Activated CD4-positive, alpha-beta T cell treated with anti-CD3 and anti-CD28 coated beads, Interleukin-2, amount 50 U/mL, for 16 hours (primary cell): ENCODE data around the gene SLC28A1.

Experiments used
- DNase-seq: peaks from one replicate; pipeline ENCODE4 v3.0.0-alpha.2; 2020

SLC28A1 gene

DNA sequence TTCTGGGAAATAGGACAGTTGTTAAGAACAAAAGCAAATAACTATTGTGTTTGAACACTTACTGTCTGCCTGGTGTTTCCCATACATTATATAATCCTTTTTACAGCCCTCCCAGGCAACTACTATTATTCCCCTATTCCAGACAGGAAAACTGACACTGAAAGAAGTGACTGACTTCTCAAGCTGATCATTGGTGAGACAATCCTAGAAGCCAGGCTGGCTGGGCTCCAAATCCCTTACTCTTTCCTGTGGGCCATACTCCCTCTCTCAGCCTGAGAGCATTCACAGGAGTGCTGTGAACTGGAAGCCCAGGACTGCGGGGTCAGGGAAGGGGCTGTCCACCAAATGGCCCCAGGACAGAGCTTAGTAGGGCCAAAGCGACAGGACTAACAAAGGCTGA lies 58.0 kb downstream of the SLC28A1 start:
- DNase-seq, result no peak

DNA sequence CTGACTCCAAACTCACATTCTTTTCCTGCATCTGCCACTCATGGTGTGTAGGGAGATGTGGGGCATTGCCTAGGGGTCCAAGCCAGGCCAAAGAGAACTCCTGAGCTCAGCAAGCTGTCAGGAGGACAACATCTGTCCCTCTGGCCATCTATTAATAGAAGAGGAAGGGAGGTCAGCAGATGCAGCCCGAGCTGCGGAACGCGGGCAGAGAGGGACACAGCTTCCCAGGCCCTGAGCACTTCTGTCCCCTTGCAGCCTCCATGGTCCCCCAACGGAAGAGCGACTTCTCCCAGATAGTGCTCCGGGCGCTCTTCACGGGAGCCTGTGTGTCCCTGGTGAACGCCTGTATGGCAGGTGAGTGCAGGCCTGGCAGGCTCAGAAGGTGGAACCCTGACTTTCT lies 59.8 kb downstream of the SLC28A1 start:
- no peak for DNase-seq

DNA sequence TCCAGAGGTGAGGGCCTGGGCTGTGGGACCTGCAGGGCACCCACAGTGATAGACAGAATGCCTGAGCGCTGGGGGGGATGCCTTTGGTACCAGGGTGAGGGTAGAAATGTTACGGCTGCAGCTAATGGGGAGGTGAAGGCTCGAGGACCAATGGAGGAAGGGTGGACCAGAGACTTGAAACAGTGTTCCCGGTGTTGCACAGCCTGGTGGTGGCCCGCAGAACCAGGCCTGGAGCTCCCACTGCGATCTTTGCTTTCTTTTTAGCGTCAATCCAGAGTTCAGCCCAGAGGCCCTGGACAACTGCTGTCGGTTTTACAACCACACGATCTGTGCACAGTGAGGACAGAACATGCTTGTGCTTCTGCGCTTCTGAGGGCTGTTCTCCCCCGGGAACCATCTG lies 60.4 kb downstream of the SLC28A1 start:
- DNase-seq, result no peak

DNA sequence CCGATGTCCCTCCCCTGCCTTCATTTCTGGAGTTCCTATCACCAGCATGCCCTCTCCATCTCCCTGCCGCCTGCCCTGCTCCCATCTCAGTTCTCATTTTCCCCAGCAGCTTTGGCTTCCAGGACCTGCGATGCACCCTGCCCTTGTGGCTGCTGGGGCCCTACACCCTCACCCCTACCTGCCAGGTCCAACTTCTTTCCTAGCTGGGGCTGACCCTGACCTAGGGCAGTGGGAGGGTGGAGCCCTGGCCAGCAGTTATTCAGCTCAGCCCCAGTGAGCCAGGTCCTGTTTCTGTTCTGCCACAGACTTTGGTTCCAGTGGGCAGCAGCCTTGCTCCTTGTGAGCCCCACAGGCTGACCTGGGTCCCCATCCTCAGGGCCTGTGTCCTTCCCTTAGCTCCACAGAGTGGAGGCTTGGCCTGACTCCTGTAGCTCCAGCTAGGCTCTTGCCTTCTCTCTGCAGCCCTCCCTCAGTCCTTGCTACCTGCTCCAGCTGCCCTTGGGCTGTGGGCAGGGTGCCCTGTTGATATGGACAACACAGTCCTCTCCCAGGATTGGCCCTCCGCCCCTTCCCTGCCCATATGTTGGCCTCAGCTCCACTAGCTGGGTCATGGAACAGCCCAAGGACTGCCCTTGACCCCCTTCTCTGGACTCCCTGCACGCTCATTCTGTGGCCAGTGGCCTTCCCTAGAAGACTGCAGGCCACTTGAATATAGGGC lies 62.5 kb downstream of the SLC28A1 start:
- no peak for DNase-seq

DNA sequence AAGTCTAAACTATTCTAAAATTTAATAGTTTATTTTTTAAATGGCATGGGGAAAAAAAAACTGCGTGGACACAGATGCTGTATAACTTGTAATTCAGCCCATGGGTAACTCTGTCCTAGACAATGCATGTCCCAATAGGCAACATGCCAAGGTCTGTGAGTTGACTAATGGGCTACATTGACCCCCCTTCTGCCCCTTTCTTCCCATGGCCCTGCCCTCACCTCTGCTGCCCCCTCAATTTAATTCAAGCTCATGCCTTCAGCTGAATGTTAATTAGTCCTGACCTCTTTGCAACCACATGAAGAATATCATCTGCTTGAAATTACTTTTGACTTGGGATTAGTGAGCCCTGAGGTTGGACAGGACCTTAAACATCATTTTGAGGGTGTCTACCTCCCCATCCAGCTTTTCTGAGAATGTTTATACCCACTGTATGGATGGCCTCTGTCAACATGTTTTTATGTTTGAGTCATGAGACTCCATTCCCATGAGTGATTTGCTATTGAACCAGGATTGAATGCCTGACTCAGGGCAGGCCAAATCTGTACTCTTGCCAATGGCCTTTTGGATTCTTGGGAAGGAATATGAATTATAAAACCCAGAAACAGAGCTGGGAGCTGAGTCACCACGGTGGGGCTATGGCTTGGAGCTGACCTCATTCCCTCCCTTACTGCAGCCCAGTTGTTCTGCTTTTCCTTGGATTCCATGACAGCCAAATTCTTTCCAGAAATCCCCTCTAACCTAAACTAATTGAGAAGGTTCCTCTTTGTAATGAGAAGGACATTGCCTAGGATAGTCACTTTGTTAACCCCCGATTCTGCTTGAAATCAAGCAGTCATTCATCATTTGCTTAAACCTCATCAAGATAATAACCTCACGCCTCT lies 63.7 kb downstream of the SLC28A1 start:
- no peak for DNase-seq

DNA sequence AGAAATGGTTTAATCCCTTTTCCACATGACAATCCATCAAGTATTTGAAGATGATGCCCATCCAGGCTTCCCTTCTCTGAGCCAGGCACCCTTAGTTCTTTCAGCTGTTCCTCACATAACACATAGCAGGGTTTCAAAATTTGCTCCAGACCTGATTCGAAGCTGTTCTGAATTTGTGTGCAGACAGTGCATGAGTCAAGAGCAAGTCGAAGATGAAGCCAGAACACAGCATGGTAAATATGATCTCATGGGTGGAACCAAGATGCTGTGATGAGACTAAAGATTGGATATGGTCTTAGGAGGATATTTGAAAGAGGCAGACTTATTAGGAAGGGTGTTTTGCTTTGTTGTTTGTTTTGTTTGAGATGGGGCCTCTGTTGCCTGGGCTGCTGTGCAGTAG lies 64.6 kb downstream of the SLC28A1 start:
- DNase-seq, result no peak

DNA sequence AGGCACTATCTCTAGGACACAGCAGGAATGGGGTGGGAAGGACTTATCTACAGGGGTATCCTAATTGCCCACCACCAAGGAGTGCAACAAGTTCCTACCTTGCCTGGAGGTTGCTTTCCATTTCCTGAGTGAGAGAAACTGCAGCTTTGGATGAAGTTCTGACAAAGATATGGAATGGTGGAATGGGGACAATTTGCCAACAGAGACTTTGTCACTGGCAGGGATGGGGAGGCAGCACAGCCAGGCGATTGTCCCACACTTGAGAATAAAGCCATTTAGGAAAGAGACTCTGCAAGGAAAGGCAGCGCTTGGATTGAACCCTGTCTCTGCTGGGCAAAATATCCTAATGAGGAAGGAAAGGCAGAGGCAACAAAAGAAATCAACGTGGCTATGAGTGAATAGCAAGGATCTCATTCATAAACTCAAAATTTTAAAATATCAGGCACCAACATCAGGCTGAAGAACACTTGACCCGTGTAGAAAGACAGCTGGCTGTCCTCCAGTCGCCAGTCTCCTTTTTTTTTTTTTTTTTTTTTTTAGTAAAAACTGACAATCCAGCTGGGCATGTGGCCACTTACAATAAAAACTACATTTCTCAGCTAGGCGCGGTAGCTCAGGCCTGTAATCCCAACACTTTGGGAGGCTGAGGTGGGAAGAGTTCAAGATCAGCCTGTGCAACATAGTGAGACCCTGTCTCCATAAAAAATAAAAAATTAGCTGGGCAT lies 65.5 kb downstream of the SLC28A1 start:
- DNase-seq, result no peak

DNA sequence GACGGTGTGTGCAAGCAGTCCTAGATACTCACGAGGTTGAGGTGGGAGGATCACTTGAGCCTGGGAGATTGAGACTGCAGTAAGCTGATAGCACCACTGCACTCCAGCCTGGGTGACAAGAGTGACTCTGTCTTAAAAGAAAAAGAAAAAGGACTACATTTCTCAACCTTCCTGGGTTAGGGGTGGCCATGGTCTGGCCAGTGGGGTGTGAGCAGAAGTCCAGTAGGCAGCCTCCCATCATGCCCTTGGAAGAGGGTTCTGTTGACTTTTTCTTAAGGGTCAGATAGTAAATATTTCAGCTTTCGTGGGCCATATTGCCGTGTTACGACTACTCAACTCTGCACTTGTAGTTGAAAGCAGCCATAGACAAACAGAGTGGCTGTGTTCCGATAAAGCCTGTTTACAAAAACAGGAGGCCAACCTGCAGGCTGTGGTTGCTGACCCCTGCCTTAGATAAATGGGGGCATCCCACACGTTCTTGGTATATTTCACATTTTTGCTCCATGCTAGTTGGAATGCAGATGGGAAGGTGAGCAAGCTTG lies 66.2 kb downstream of the SLC28A1 start:
- no peak for DNase-seq

DNA sequence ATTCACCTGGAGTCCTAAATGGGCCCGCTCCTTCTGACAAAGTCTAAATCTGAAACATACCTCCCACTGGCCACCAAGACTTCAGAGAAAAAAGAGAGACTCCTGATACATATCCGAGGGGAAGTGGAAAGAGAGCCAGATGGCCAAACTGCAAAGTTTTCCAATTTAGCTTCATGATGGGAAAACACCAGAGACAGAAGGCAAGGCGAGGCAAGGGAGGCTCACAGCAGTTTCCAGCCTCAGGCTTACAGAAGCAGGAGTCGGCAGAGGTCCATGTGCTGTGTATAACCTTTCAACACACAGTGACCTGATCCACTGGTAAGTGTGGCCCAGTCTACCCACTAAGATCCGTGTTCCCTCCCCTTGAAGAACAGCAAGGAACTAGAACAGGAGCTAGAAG lies 67.3 kb downstream of the SLC28A1 start:
- DNase-seq, result no peak

DNA sequence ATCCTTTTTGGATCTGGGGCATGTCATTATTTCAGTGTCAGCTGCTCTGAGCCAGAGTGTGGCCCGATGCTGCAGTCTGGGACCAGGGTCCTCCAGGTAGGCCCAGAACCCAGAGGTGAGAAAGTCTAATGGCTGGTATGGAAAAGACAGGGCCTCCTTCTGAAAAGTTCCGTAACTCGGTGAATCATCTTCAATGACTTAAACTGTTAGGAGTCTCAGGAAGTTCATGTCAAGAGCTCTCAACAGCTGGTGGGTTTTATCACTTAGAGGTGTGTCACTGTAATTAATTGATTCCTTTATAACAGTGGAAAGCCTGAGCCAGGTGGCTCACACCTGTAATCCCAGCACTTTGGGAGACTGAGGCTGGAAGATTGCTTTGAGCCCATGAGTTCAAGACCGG lies 68.7 kb downstream of the SLC28A1 start:
- no peak for DNase-seq

DNA sequence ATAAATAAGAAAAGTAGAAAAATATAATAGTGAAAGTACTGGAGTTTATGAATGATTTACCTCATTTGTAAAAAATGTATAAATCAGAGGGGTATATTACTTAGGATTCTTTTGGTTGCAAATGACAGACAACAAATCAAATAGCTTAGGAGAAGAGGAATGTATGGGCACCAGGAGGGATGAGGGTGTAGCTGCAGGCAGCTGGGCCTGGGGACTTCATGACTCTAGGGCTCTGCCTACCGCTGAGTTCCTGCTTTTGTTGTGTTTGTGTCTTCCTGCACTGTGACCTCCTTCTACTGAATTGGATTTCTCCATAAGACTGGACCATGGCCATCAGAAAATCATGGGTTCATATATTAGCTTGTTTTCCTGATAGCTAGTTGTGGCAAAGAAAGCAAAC lies 69.3 kb downstream of the SLC28A1 start:
- no peak for DNase-seq

DNA sequence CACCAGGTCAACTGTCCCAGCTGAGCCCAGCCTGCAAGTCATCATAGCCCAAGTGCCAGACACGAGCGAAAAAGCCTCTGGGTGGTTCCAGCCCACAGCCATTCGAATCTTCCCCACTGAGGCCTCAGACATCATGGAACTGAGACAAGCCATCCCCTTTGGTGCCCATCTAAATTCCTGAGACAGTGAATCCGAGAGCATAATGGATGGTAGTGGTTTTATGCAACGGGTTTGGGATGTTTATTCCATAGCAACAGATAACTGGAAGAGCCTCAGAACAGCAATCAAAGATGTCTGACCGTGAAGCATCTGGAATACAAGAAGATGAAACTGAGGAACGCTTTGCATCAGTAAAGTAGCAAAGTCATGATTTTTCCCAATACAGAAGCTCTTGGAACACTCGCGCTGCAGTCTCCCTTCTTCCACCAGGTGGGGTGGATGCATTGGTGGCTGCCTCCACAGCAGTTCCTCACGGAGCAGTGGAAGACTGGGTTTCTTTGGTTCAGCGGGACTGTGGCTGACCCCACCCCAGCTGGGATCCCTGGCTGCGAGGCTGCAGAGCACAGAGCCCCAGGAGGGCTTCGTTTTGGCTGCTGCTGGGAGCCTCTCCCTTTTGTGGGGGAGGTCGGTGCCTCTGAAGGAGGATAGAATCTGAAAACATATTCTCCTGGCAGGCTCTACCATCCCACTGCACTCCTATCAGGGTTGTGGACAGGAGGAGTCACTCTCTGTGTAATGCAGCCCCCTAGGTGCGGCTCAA lies 70.8 kb downstream of the SLC28A1 start:
- no peak for DNase-seq

DNA sequence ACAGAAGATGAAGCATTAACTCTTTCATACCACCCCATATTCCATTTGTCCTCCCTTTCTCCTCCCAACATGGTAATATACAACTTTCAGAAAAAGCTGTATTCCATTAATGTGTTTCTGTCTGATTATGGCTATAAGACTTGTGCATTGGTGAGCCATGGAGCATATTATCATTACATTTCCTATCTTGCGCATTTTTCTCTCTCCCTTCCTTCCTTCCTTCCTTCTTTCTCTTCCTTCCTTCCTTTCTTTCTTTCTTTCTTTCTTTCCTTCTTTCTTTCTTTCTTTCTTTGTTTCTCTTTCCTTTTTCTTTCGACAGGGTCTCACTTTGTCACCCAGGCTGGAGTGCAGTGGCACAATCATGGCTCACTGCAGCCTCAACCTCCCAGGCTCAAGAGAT lies 71.7 kb downstream of the SLC28A1 start:
- no peak for DNase-seq

DNA sequence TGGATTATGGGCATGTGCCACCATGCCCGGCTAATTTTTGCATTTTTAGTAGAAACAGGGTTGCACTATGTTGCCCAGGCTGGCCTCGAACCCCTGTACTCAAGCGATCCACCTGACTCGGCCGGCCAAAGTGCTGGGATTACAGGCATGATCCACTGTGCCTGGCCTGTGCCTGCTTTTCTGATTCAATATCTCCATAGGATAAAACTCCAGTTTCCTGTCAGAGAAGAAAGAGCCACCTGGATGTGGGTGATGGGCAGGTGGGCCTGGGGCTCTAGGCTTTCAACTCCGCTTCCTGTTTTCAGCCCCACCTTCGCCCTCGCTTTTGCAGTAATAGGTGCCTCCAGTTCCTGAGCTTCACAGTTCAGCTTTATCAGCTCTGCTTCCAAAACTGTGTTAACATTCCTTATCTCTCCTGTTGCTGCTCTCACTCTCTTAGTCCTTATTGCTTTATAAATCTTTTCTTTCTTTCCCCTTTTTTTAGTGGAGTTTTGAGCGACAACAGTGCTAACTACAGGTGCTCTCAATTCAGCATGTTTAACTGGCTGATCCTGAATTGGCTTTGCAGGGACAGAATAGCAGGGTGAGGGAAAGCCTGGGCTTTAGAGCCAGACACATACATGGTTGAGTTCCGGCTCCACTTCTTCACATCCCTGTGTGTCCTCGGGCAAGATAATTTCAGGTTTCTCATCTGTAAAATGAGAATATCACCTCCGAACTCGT lies 76.1 kb downstream of the SLC28A1 start:
- no peak for DNase-seq

DNA sequence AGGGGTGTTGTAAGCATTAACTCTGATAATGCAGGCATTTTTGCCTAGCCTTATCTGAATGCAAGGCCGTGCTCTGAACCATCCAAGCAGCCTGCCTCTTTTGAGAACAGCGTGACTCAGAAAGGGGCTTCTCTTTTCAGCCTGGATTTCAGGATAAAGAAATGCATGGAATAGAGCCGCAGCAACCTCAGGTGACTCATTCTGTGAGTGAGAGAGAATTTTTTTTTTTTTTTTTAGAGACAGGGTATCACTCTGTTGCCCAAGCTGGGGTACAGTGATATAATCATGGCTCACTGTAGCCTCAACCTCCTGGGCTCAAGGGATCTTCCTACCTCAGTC lies 76.6 kb downstream of the SLC28A1 start:
- DNase-seq, result no peak

DNA sequence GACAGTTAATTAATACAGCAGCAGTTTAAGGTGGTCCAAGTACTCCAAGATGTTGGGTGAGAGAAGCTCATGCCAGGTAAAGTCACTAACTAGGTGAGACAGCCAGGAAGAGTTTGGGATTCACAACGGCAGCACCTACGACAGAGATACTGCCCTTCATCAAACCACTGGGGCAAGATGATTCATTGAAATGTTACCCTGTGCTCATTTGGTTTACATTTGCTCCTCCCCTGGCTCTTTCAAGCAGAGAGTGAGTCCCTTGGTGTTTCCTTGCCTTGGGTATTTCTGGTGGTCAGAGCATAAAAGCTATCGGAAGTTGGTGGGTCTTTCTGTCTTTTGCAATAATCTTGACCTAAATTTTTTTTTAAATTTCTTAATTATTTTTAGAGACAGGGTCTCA lies 77.2 kb downstream of the SLC28A1 start:
- no peak for DNase-seq

DNA sequence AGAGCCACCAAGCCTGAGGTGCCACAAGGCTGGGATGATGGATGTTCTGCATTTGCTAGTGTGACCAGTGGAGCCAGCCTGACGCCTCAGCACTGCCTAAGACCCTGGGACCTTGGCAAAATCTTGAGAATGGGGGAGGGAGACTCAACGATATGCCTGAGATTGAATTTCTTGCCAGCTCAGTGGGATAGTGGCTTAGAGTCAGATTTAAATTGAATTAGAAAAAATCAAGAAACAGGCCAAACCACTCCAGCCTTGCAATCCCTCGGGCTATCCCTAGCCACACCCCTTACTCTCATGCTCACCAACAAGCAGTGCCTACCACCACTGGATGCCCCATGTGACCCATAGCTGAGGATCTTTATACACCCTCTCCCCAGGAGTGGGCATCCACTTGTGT lies 78.5 kb downstream of the SLC28A1 start:
- no peak for DNase-seq

DNA sequence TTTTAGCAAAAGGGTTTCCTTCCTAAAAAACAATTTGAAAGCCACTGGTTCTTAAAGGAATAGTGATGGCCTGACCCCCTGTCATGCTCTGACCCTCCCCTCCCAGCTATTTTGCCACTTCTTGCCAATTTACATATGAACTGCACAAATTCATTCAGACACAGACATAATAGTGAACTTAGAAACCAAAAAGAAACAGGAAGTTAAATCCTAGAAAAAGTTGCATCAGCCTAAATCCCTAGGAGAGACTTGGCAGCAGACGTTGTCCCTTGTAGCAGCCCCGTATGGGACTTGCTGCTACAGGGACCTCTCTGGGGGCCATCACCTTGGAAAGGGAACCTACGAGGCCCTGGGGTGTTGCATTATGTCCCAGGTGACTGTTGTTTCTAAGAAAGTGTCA lies 82.9 kb downstream of the SLC28A1 start:
- no peak for DNase-seq

DNA sequence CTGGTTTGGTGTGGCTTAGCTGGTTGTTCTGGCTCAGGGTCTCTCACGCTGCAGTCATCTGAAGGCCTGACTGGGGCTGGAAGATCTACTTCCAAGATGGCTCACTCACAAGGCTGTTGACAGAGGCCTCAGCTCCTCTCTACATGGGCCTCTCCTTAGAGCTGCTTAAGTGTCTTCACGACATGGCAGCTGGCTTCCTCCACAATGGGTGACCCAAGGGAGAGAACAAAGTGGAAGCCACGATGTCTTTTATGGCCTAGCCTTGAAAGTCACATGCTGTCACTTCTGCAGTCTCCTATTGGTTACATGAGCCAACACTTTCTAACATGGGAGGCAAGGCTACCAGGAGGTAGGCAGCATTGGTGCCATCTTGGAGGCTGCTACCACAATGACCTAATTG lies 83.8 kb downstream of the SLC28A1 start:
- DNase-seq, result no peak

DNA sequence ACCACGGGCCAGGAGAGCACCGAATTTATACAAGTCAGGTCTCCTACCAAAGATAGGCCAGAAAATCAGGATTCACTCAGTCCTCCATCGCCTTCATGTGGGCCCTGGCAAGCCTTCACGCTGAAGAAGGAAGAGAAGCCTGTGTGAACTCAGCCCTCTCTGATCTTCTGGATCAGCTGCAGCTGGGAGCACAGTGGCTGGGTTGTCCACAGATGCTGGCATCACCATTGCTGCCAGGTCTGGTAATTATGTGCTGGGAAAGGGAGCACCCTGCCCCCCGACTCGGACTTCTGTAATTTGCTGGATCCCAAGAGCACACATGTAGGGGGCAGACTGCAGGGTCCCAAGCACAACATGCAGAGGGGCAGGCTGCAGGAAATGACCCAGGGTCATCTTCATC lies 84.8 kb downstream of the SLC28A1 start:
- DNase-seq, result no peak

DNA sequence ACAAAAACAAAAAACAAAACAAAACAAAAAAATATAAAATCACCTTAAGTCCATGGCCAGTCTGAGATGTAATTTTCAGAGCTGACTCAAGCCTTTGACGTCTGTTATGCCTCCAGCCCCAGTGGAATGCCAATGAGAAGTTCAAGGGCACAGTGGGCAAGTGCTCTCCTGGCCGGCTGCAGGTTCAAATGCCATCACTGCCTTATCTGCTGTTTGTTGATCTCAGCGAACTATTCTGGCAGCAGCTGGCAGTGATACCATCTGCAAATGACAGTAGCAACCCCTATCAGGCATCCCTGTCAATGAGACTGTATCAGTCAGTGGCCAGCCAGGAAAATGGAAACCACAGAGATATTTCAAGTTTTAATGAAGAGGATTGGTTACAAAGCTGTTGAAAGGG lies 86.4 kb downstream of the SLC28A1 start:
- no peak for DNase-seq
